ENCODE data around the gene PALLD.

The PALLD gene

DNA sequence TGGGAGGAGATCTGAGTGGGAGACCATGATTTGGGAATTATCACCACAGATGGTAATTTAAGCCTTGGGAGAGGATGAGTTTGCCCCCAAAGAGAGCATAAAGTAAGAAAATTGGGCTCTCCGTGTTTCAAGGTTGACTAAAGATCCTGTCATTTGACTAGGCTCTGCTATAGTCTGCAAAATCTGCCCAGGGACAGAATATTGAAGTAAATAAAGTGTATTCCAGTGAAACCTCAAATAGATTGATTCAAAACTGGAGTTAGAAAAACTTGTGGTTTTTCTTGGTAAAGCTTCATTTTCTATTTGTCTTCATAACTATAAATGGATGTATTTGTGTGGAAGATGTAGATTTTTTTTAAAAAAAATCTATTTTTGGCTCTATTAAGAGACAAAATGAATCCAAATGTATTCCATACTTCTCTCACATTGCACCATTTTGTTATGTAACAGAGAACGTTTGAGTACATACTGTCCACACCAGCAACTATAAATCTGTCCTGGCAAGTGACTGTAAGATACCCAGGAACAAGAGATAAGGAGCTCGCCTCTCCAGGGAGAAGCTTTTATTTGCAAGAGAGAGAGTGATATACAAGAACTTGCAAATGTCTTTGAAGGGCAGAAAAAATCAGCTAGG is 343.0 kb downstream of the PALLD start:
- TF ChIP-seq GATA3 (IDR thresholded peaks at IDR 0.05; ENCODE audit: low read depth, low read length) = no peak
- TF ChIP-seq GATA2 (IDR thresholded peaks at IDR 0.05; ENCODE audit: low read depth, low read length) = no peak

DNA sequence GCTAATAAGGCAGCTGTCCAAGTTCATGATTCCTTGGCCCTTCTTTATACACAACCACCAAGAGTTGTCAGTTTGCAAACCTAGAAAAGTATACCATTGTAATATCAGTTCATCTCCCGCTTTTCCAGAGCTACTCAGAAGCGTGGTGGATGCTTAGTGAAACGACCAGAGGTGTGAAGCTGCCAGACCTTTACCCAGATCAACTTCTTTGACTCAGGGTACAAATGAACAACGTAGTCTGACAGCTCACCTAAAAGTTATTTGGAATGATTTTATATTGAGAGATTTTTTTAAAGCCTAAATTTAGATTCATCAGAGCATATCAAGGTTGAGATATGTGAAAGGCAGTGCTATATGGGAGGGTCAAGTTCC is 343.5 kb downstream of the PALLD start:
- no peak for TF ChIP-seq GATA3 (IDR thresholded peaks at IDR 0.05; ENCODE audit: low read depth, low read length)
- no peak for TF ChIP-seq GATA2 (IDR thresholded peaks at IDR 0.05; ENCODE audit: low read depth, low read length)

DNA sequence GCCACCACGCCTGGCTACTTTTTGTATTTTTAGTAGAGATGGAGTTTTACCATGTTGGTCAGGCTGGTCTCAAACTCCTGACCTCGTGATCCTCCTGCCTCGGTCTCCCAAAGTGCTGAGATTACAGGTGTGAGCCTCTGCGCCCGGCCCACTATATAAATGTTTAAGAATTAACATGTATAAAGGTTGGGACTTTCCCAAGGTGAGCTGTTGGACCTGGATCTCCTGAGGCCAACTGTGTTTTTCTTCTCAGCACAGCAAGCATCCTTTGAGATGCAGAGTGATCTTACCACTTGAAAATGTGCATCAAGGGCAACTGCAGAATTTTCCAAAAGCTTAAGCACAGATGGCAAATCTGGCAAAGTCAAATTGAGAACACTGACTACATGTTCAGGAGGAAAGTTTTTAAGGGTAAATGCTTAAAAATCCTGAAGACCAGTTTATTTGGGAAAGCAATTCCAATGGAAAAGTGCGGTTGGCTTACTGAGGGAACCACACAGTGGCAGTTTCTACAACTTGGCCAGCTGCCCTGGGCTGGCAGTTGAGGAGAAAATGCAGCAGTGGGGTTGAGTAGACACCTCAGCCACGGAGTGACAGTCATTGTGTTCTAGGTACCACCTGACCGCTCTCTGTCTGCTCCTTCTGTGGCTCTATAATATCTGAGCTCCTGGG is 344.3 kb downstream of the PALLD start:
- TF ChIP-seq GATA2 (IDR thresholded peaks at IDR 0.05; ENCODE audit: low read depth, low read length) (no peak), GATA3 (IDR thresholded peaks at IDR 0.05; ENCODE audit: low read depth, low read length) (no peak)

DNA sequence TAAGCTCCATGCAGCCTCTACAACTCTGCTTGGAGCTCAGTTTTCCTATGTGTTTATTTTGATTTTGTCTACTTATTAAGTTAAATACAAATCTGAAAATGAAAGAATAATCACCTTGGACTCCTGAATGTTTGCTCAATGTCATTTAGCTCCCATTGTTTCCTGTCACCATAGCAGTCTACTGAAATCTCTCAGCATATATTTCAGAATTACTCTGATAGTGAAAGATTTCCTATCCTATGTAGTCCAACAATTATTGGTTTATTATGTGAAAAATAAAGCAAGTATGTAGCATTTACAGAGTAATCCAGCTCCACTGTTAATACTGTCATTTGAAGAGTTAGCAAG is 344.8 kb downstream of the PALLD start:
- TF ChIP-seq GATA2 (IDR thresholded peaks at IDR 0.05; ENCODE audit: low read depth, low read length) (no peak), GATA3 (IDR thresholded peaks at IDR 0.05; ENCODE audit: low read depth, low read length) (no peak)

DNA sequence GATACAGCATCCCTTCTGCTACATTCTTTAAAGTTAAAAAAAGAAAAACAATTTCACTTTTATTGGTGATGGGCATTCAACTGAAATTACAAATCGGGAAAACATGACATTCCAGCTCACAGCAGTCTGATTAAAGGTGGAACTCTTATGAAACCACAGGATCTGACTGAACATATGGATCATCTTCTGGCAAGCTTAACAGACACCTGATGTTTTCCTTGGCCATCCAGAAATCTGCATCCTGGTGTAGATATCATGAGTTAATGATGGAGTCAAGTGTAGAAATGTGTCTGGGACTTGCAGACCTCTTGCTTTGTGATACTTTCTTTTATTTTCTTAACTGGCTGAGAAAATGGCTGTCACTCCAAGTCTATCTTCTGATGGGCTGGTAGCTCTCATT is 345.3 kb downstream of the PALLD start:
- TF ChIP-seq GATA2 (IDR thresholded peaks at IDR 0.05; ENCODE audit: low read depth, low read length) = no peak
- TF ChIP-seq GATA3 (IDR thresholded peaks at IDR 0.05; ENCODE audit: low read depth, low read length) = no peak

DNA sequence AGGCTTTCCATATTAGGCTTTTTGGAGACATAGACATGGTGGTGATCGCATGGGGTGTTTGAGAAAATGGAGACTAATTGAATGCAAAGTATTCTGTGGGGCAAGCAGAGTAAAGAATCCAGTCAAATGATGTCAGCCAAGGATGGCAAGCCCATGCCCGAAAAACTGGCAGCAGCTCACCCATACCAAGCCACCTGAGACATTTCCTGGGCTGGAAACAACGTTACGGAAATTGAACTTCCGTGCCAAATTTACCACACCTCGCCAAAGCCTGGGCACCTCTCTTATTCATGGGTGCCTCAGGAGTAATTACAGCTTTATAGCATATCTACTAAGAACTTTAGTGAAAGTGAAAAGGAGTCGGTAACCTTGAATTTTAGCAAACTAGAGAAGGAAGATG is 346.8 kb downstream of the PALLD start:
- TF ChIP-seq GATA2 (IDR thresholded peaks at IDR 0.05; ENCODE audit: low read depth, low read length) = no peak
- TF ChIP-seq GATA3 (IDR thresholded peaks at IDR 0.05; ENCODE audit: low read depth, low read length) = no peak

DNA sequence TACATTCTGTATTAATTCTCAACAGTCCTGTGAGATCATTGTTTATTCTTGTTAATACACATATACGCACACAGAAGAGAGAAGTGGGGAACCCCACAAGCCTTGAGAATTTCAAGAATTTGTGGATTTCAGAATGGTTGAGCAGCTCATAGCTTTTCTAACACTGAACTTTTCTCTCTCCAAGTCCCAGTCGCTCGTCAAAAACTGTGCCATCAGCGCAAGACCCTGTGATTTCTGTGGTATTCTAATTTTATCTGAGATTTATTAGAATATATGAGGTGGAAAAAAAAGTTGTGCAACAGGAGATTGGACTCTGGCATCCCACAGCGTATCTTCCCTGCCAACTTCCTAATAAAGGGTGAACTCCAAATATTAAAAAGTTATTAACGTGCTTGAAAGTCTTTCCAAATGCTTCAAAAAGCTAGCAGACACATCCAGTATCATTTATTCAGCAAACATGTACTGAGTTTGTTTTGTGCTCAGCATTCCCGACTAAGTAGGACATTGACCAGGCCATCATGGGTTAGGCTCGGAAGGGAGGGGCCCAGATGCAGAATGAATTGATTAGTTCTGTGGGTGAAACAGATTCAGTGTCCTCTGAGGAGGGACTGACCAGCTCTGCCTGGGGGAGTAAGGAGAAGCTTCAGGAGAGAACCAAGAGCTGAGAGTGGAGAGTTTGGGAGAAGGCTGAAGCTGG is 347.6 kb downstream of the PALLD start:
- TF ChIP-seq GATA3 (IDR thresholded peaks at IDR 0.05; ENCODE audit: low read depth, low read length) (no peak), GATA2 (IDR thresholded peaks at IDR 0.05; ENCODE audit: low read depth, low read length) (no peak)

DNA sequence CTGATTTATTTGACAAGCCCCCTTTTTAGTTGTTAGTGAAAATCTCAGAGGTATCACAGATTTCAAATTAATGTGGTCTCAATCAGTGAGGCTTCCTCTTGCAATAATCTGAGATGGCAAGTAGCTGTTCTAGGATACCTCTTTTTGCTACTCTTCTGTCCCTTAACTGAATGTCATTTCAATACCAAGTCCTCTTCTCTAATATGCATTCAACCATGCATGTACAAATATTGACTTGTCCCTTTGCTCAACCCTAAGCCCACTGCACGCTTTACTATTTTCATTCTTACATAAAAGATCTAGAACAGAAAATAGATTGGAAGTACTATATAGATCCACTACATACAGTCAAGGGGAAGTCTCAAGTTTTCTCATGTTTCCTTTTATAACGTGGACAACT is 349.0 kb downstream of the PALLD start:
- TF ChIP-seq GATA3 (IDR thresholded peaks at IDR 0.05; ENCODE audit: low read depth, low read length) = no peak
- TF ChIP-seq GATA2 (IDR thresholded peaks at IDR 0.05; ENCODE audit: low read depth, low read length) = no peak

DNA sequence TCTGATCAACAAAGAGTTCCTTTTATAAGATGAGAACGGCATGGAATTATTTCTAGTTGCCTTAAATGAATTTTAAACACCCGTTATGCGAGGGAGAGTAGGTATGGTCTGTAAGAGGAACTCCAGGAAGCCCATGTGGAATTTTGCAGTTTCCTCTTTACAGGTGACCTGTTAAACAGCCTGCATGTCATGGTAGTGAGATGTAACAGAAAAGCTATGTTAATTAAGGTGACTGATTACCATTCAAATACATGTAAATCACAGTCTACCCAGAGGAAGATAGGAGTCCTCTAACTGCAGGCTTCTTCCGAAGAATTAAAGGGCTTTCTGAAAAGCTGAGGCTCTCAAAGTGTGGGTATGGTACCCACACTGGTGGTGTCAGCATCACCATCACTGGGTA is 349.6 kb downstream of the PALLD start:
- no peak for TF ChIP-seq GATA2 (IDR thresholded peaks at IDR 0.05; ENCODE audit: low read depth, low read length)
- no peak for TF ChIP-seq GATA3 (IDR thresholded peaks at IDR 0.05; ENCODE audit: low read depth, low read length)

DNA sequence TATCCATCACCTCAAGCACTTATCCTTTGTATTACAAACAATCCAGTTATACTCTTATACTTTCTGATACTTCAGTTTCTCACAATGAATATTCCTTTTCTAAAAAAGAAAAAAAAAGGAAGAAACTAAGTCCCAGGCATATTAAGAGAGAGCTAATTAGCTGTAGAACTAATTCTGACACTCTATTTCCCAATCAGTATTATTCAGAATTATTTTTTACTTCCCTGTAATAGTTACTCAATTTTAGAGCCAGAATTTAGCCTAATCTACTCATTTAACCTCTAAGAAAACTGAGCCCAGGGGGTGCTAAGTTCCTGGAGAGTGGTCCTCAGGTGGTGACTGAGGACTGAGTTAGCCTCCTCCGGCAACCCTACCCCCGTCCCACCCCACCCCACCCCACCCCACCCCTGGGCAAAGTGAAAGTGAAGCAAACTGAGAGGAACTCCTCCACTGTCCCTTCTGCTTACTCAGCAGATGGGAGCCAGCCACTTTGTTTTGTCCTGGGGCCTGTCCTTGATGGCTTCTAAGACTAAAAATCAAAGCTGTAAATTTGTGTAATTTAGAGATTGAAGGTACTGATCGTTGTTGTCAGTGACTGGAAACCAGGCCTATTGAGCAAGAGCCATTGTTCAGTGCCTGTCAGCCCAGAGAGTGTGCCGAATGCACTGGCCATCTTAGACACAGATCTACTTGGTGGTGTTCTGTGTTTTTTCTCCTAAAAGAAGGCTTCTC is 351.1 kb downstream of the PALLD start:
- peak; percentile 67 for TF ChIP-seq GATA2 (IDR thresholded peaks at IDR 0.05; ENCODE audit: low read depth, low read length)
- TF ChIP-seq GATA3 (IDR thresholded peaks at IDR 0.05; ENCODE audit: low read depth, low read length) = no peak

DNA sequence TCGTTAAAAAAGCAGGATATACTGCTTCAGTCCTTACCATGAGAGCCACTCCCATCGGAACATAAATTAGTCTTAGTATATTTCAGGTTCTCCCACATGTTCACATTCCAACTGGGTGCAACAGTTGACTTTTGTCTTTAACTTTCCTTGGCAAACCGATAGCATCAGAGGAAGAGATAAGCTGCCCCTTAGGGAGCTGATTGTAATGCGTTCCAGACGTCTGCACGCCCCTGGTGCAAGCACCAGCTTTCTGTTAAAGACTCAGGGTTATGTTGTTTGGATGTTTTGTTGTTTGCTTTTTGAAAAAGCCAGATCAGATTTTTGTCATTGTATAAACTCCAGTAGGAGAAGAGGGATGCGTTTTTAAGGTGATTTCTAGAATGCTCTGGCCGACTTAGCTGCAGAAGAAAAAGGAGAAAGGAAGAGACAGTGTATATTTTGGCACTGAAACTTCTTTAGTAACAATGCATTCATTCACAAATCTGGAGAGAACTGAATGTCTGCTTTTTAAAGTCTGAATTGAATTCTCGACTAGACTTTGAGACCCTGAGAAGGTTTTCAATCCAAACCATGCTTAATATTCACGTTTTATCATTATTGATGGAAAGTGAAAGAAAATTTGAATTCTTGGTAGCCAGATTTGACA is 352.3 kb downstream of the PALLD start:
- TF ChIP-seq GATA2 (IDR thresholded peaks at IDR 0.05; ENCODE audit: low read depth, low read length) (peak; percentile 64), GATA3 (IDR thresholded peaks at IDR 0.05; ENCODE audit: low read depth, low read length) (peak; percentile 32; the same call in 1 of the 2 replicates)

DNA sequence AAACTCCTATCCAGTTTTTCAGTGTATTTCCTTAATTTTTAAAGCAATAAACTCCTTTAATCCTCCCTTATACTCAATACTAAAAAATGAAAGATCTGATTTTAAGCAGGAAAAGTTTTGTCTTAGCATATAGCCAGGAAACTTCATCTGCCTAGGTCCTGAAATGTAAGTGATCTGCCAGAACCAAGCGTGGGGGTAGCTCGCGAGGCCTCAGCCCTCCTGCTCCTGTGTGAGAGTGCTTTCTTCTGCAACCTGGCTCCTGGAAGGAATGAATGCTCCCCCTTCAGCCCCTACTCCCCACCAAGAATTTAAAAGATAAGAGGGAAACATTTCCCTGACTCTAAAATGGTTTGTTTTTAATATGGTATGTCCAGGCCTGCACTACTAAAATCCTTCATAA is 353.1 kb downstream of the PALLD start:
- no peak for TF ChIP-seq GATA2 (IDR thresholded peaks at IDR 0.05; ENCODE audit: low read depth, low read length)
- no peak for TF ChIP-seq GATA3 (IDR thresholded peaks at IDR 0.05; ENCODE audit: low read depth, low read length)

DNA sequence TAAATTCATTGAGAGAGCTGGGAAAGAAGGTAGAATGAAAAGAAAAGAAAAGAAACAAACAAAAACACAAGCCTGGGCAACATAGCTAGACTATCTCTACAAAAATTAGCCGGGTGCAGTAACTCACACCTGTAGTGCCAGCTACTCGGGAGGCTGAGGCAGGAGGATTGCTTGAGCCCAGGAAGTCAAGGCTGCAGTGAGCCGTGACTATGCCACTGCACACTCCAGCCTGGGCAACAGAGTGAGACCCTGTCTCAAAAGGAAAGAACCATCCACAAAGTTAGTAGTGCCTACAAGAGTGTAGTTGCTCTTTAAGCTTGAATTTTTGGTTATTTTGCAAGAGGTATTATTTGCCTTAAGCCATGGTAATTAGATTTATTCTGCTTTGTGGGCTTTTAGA is 355.5 kb downstream of the PALLD start:
- TF ChIP-seq GATA2 (IDR thresholded peaks at IDR 0.05; ENCODE audit: low read depth, low read length) (no peak), GATA3 (IDR thresholded peaks at IDR 0.05; ENCODE audit: low read depth, low read length) (no peak)
